SIG-M5 (cell line): ENCODE measurements around the gene FBXL7.

Source experiments
- DNase-seq: peaks from one replicate; lab custom pipeline; 2025; lab: John Stamatoyannopoulos, UW

FBXL7 gene

DNA sequence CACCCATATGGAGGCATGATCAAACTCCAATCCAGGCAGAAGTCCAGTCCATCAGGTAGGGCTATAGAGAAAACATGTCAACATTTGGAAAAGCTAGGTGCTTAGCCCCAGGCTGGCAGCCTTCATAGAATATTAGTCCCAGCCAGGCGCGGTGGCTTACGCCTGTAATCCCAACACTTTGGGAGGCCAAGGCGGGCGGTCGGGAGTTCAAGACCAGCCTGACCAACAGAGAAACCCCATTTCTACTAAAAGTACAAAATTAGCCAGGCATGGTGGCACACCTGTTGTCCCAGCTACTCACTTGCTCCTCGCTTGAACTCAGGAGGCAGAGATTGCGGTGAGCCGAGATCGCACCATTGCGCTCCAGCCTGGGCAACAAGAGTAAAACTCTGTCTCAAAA is 393.9 kb downstream of the FBXL7 start:
- no peak for DNase-seq

DNA sequence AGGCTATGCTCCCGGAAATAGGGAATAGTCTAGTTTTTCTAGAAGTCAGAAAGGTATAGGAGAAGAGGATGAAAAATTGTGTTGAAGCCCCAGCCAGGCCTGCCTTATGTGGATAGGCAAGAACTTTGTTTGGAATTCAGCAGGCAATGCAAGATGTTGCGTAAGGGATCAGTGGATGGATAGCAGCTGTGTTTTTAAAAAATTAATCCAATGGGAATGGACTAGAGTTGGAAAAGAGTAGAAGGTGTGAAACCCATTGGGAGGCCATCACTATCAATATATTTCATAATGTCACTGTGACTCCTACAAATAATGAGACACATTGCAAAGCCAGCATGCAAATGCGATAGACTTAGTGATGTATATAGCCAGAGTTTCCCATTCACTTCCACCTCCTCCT is 397.7 kb downstream of the FBXL7 start:
- DNase-seq, result no peak

GRCh38 chr5:15898641-15899040 is 398.7 kb downstream of the FBXL7 start:
- no peak for DNase-seq

GRCh38 chr5:15899481-15899880 is 399.5 kb downstream of the FBXL7 start:
- DNase-seq, result no peak

- no peak for DNase-seq
Observed at GRCh38 chr5:15901151-15901550, 401.2 kb downstream of the FBXL7 start.

DNA sequence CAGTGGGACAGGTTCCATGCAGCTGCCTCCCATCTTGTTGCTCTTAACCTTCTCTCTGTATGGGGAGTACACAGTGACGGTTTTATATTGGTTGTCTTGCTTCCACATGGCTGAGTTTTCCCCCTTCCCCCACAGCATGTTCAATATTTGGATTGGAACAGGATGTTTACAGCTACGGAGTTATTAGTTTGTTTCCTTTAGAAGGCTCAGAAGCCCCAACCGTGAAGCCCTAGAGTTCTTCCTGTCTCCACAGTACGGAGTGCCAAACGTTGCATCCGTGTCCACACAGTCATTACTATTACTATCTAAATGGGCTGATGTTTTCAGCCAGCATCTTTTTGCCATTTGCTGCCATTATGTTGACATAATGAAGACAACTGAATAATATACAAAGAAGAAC is 402.1 kb downstream of the FBXL7 start:
- no peak for DNase-seq

DNA sequence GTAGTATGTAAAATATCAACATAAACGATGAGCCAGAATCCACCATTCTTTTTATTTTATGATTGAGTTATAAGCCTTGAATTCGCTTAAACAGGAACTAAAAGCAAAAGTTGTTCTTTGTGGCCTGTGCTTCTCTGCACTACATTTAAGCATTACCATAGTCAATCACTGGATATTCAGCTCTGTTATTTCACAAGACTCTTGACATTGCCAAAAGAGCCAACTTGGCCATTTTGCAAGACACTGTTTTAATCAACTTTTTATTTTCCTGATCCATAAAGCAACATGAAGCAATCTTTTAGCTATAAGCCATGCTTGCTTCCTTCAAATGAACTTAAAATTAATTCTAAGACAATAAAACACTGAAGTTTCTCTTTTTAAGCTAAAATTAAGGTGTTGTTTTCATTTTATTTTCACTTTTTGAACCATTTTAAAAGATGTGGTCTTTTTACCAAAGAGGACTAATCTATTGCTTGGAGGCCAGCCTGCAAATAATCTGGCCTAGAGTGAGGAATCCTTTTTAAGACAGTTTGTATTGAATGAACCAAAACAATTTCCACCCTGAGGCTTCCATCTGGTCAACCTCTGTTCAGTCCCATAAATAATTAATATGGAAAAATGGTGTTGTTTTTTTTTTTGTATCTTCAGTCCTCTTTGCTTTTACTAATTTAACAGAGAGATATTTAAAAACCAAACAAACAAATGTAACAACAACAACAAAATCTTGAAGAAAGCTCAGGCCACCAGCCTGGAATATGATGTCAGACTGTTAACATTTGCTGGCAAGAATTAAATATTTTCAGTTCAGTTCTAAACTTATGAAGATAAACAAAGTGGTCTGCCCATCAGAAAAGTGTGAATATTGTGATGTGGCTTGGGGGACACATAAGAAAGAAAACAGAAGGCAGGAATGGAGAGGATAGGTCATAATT is 405.2 kb downstream of the FBXL7 start:
- no peak for DNase-seq

DNA sequence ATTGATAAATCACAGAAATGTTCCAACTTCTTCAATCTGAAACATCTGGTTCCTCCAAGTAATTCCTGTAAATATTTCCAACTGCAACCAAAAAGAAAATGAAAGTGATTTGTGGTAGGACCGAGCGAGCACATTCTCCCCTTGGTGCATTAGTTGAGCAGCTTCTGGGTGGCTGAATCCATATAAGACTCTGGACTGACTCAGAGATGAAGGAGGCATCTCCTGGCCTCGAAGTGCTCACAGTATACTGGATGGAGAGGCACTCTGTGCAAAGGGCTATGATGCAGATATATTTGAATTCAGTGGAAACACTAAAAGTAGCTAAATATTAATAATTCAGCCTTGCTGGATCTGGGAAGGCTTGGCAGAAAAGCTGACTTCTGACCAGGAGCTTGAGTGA is 414.7 kb downstream of the FBXL7 start:
- DNase-seq, result no peak

- no peak for DNase-seq
Observed at GRCh38 chr5:15926586-15926985, 426.6 kb downstream of the FBXL7 start.

DNA sequence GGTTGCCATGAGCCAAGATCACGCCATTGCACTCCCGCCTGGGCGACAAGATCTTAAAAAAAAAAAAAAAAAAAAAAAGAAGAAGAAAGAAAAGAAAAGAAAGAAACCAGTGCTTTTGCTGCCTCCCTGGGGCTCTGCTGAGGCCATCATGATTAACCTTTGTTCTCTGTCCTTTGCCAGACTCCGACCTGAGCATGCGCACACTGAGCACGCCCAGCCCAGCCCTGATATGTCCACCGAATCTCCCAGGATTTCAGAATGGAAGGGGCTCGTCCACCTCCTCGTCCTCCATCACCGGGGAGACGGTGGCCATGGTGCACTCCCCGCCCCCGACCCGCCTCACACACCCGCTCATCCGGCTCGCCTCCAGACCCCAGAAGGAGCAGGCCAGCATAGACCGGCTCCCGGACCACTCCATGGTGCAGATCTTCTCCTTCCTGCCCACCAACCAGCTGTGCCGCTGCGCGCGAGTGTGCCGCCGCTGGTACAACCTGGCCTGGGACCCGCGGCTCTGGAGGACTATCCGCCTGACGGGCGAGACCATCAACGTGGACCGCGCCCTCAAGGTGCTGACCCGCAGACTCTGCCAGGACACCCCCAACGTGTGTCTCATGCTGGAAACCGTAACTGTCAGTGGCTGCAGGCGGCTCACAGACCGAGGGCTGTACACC is 427.9 kb downstream of the FBXL7 start:
- no peak for DNase-seq

- DNase-seq, result no peak
Observed at GRCh38 chr5:15929611-15930263, 429.8 kb downstream of the FBXL7 start.

DNA sequence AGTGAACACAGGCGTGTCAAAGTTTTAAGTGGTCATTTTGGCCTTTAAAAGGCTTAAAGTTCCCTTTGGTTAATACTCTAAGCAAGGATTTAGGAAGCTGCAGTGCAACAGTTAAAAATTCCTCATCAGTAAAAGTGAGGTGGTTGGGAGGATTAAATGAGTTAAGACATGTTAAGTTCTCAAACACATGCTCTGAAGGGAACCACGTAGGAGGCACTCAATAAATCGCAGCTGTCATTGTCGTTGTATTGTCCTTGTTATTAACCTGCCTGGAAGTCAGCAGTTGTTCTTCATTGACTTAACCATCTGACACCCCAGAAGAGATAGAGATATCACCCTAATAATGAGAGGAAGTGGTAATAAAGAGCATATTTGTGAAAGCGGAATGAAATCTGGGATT is 432.1 kb downstream of the FBXL7 start:
- DNase-seq, result no peak

DNA sequence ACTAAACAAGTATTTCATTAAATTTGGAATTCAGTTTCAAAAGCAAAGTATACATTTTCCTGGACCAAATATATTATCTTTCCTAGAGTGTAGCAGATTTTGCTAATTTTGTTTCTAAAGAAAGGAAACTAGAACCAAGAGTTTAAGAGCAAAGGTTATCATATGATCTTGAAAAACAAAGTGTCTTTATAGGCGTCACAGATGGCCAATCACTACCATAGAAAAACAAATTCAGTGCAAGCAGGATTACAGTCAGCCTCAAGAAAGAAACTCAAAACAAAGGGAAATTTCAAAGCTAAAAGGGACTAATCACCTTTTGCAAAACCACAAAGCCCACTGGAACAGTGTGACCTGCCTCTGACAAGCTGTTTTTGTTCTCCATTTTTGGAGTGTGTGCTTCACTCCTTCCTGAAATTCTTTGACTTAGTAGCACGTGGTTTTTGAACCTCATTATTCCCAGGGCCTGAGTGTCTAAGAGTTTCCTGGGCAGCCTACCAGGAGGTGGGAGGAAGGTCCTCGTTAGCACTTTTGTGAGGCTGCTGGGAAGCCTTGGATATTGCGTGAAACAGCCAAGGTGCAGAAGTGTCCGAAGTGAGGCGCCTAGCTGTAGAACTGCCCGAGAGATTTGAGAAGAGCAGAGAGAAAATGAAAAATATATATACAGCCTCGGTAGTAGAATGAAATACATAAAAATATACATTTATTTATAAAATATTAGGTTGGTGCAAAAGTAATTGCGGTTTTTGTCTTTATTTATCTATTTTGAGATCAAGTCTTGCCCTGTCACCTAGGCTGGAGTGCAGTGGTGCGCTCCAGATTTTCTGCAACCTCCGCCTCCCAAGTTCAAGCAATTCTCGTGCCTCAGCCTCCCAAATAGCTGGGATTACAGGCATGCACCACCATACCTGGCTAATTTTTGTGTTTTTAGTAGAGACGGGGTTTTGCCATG is 433.6 kb downstream of the FBXL7 start:
- DNase-seq, result no peak

GRCh38 chr5:15936505-15937245 is 436.7 kb downstream of the FBXL7 start:
- no peak for DNase-seq

DNA sequence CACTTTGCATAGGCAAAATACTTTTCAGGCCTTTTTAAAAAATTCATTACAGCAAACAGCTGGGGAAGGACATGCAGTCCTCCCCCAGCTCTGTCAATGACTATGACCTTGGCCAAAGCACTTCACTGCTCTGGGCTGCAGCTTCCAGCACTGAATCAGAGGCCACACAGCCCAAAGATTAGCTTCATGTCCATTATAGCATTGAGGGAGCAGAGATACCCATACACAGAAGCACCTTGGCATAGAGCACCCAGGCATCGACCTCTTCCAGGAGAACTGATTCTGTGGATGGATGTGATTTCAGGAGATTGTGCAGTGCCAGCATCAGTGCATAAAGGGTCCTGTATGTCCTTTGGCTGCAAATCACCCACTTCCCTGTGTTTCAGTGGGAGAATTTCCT is 437.7 kb downstream of the FBXL7 start:
- DNase-seq, result no peak

GRCh38 chr5:15938186-15938585 is 438.2 kb downstream of the FBXL7 start:
- no peak for DNase-seq

DNA sequence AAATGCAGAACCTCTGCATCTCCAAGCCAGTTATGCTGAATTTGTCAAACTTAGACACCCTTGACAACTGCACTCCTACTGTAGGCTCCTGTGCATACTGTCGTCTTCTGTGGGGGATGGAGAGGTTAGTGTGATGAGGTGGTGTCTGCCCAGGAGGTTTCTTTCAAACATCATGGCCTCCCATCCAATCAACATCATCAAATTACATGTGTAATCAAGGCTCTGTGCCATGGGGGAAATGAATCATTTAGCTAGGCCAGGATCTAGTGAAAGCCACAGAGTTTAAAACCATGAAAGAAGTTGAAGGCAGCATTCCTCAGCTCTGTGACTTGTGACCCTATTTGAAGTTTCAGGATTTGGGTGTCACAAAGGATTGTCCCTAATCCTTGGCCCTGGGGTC is 439.0 kb downstream of the FBXL7 start:
- DNase-seq, result no peak

- no peak for DNase-seq
Observed at GRCh38 chr5:15940905-15941304, 440.9 kb downstream of the FBXL7 start.

DNA sequence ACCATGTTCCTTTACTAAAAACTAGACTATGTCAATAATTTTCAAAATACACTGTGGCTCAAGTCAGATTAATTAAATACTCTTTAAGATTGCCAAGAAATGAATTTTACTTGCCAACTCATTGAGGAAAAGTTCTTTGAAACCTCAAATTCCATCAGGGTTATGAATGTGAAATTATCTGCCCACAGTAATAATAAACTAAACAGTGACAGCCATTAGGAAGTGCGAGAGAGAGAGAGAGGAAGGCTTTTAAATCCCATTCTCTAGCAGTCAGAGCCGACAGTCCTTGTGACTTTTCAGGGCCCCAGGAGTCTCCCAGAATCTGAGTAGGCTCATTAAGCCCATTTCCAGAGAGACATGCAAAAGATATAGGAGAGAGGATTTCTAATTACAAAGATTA is 443.5 kb downstream of the FBXL7 start:
- no peak for DNase-seq

DNA sequence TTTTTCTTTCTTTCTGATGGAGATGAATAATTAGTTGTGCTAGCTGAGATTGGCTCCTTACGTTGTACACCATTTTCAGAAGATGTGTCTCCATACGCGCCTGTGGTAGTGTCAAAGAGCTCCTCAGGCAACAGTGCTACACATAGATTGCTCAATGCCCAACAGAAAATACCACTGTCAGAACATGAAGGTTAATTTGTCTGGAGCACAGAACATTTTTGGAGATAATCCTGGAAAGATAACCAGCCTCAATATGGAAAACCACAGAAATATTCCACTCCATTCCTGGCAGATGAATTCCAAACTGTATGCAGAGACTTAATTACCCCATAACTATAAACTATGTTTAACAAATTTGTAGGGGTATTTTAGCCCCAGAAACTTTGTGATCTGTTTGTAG is 446.0 kb downstream of the FBXL7 start:
- no peak for DNase-seq

- no peak for DNase-seq
Observed at GRCh38 chr5:15948190-15948589, 448.2 kb downstream of the FBXL7 start.
